K562 (cell line): ENCODE results near the gene PRRT1. TPM values are rescaled to one million over a fixed set of nuclear protein-coding genes. Genes with fewer than 3 reads are reported as not detected.
A peak's percentile ranks its signal among the peaks of the same experiment; 100 is the strongest.

Experiments
- FOXJ2 ChIP-seq: fragments of 200-800 bp; sonication (Bioruptor generic); IDR thresholded peaks from 2 replicates; pipeline ENCODE4 v1.6.1; 2016; ENCODE audit warnings: missing genetic modification characterization, missing compliant biosample characterization
- HOXB6 ChIP-seq: fragments of 250-450 bp; sonication (Bioruptor Pico); IDR thresholded peaks from 2 replicates; pipeline ENCODE4 v1.5.1; 2022; ENCODE audit warnings: mild to moderate bottlenecking, borderline replicate concordance
- IRF2 ChIP-seq: sonication (generic); formaldehyde crosslinking; IDR thresholded peaks from 2 replicates; pipeline ENCODE4 v1.8.1; 2022; ENCODE audit warnings: mild to moderate bottlenecking, missing genetic modification reagents
- LCOR ChIP-seq: sonication (generic); formaldehyde crosslinking; IDR thresholded peaks from 2 replicates; pipeline ENCODE4 v1.8.0; 2022; ENCODE audit warnings: mild to moderate bottlenecking, missing genetic modification reagents
- MAZ ChIP-seq, 2 experiments: fragments of 450-650 bp in 1 of 2; sonication (generic) in 1 of 2; formaldehyde crosslinking; IDR thresholded peaks in 1 of 2; conservative IDR thresholded peaks in 1 of 2; 2 replicates each; pipeline versions ENCODE4 v1.4.0 to v1.5.0; 2020; ENCODE audit warnings: mild to moderate bottlenecking in 1 of 2, missing genetic modification reagents in 1 of 2
- MEIS2 ChIP-seq: fragments of 450-650 bp; IDR thresholded peaks from 2 replicates; pipeline ENCODE4 v1.6.1; 2014; ENCODE audit warnings: mild to moderate bottlenecking; ENCODE audit not compliant: partially characterized antibody
- PTRF ChIP-seq: fragments of 450-650 bp; IDR thresholded peaks from 2 replicates; pipeline ENCODE4 v1.6.1; 2016; ENCODE audit warnings: mild to moderate bottlenecking, missing genetic modification characterization, missing compliant biosample characterization
- SOX6 ChIP-seq: fragments of 450-650 bp; IDR thresholded peaks from 2 replicates; pipeline ENCODE4 v1.6.1; 2014; ENCODE audit warnings: mild to moderate bottlenecking
- ZNF354B ChIP-seq: fragments of 250-450 bp; sonication (Bioruptor Pico); IDR thresholded peaks from 2 replicates; pipeline ENCODE4 v1.4.0; 2020
- ZNF507 ChIP-seq: conservative IDR thresholded peaks from 2 replicates; pipeline ENCODE4 v1.6.1; 2017; ENCODE audit warnings: missing genetic modification characterization, missing compliant biosample characterization
- polyA plus RNA-seq, 8 experiments: library from polyadenylated mRNA; depleted of rRNA in 4 of 8; stranded (reverse) in 5 of 8; unstranded in 3 of 8; fragments of >200 nt; fragmentation: Nextera tagmentation in 2 of 8; fragmentation: Illumina TruSeq in 1 of 8; extraction: Ambion mirVana in 2 of 8; extraction: Trizol in 1 of 8; gene quantifications; 2 replicates each; pipeline versions ENCODE4 v1.2.1 to v1.2.3, GENCODE V29; 2011 to 2014; ENCODE audit warnings: inconsistent platforms in 1 of 8, missing spikeins in 1 of 8
- total RNA-seq, 7 experiments: library from RNA; depleted of rRNA in 6 of 7; stranded (reverse); fragments of >200 nt in 6 of 7; fragmentation: Illumina TruSeq in 2 of 7; extraction: Trizol in 2 of 7; gene quantifications; 2 replicates each; pipeline versions ENCODE4 v1.2.1 to v1.2.3, GENCODE V29; 2011 to 2021; ENCODE audit warnings: low replicate concordance in 1 of 7
- TF ChIP-seq, protein P1 (sequence below), 2 experiments: fragments of 450-650 bp; conservative IDR thresholded peaks; 2 replicates each; pipeline ENCODE4 v1.6.1; 2017; ENCODE audit warnings: mild to moderate bottlenecking in 2 of 2, moderate library complexity in 2 of 2
- TF ChIP-seq, protein P2 (sequence below), 2 experiments: fragments of 450-650 bp; IDR thresholded peaks; 2 replicates each; pipeline ENCODE4 v1.6.1; 2016
- TF ChIP-seq, protein P3 (sequence below): fragments of 450-650 bp; IDR thresholded peaks from 2 replicates; pipeline ENCODE4 v1.7.1; 2018; ENCODE audit warnings: mild to moderate bottlenecking, low read depth; ENCODE audit not compliant: partially characterized antibody
- TF ChIP-seq, protein P4 (sequence below): sonication (generic); formaldehyde crosslinking; IDR thresholded peaks from 2 replicates; pipeline ENCODE4 v1.8.0; 2022; ENCODE audit warnings: mild to moderate bottlenecking, missing genetic modification reagents
- TF ChIP-seq, protein P5 (sequence below), 2 experiments: IDR thresholded peaks in 1 of 2; conservative IDR thresholded peaks in 1 of 2; 2 replicates each; pipeline ENCODE4 v1.6.1; 2016; ENCODE audit warnings: low read depth in 2 of 2, mild to moderate bottlenecking in 1 of 2, missing compliant biosample characterization in 1 of 2, missing genetic modification characterization in 1 of 2, moderate library complexity in 1 of 2

Gene PRRT1
- total and polyA plus RNA-seq, 9 of the 15 experiments (the other 6 are each of a cell fraction or from before 2014, with no cell fraction given) = 0.14 to 3.5 (median 0.41) TPM

DNA sequence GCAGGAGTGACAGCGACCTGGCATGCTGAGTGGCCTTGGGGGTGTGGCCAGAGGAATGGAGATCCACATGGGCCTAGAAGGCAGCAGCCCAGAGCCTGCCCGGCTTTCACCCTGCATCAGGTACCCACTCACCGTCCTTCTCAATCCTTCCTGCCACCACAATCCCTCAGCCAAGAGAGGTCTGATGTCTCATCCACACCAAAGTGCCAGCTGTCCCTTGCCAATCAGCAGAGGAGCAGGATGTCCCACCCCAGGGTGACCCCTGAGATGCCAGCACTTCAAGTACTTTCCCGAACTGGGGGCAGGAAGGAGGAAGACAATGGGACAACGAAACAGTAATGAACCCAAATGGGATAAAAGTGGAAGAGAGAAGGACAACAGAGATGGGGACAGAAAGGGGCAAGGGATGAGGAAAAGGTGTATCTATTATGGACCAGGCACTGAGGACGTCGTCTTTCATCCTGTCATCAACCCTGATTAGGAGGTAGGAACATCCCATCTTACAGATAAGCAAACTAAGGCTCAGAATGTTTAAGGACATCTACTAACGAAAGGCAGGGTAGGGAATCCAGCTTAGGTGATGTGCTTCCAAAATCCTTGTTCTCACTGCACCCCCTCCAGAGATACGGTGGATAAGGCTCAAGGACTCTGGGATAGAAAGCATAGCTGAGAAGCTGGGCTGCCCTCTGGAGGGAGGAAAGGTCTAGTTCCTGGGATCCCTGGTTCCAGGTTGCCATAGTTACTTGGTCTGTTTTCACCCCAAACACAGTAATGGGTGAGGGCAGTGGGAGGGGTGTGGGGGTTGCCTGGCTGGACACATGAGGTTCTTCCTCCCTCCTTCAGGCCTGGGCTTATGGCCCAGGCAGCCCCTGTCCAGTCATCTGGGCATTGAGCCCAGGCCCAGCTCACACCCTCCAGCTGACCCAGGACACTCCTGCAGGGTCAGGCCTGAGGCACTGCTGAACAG is 38.1 kb downstream of the PRRT1 start (continued):
- TF ChIP-seq, protein P1, sequence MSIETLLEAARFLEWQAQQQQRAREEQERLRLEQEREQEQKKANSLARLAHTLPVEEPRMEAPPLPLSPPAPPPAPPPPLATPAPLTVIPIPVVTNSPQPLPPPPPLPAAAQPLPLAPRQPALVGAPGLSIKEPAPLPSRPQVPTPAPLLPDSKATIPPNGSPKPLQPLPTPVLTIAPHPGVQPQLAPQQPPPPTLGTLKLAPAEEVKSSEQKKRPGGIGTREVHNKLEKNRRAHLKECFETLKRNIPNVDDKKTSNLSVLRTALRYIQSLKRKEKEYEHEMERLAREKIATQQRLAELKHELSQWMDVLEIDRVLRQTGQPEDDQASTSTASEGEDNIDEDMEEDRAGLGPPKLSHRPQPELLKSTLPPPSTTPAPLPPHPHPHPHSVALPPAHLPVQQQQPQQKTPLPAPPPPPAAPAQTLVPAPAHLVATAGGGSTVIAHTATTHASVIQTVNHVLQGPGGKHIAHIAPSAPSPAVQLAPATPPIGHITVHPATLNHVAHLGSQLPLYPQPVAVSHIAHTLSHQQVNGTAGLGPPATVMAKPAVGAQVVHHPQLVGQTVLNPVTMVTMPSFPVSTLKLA (conservative IDR thresholded peaks at IDR 0.05) = no peak
- TF ChIP-seq LCOR = no peak
- TF ChIP-seq, protein P2, sequence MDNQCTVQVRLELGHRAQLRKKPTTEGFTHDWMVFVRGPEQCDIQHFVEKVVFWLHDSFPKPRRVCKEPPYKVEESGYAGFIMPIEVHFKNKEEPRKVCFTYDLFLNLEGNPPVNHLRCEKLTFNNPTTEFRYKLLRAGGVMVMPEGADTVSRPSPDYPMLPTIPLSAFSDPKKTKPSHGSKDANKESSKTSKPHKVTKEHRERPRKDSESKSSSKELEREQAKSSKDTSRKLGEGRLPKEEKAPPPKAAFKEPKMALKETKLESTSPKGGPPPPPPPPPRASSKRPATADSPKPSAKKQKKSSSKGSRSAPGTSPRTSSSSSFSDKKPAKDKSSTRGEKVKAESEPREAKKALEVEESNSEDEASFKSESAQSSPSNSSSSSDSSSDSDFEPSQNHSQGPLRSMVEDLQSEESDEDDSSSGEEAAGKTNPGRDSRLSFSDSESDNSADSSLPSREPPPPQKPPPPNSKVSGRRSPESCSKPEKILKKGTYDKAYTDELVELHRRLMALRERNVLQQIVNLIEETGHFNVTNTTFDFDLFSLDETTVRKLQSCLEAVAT (IDR thresholded peaks at IDR 0.05) = no peak
- no peak for TF ChIP-seq PTRF (tag)
- TF ChIP-seq, protein P3, sequence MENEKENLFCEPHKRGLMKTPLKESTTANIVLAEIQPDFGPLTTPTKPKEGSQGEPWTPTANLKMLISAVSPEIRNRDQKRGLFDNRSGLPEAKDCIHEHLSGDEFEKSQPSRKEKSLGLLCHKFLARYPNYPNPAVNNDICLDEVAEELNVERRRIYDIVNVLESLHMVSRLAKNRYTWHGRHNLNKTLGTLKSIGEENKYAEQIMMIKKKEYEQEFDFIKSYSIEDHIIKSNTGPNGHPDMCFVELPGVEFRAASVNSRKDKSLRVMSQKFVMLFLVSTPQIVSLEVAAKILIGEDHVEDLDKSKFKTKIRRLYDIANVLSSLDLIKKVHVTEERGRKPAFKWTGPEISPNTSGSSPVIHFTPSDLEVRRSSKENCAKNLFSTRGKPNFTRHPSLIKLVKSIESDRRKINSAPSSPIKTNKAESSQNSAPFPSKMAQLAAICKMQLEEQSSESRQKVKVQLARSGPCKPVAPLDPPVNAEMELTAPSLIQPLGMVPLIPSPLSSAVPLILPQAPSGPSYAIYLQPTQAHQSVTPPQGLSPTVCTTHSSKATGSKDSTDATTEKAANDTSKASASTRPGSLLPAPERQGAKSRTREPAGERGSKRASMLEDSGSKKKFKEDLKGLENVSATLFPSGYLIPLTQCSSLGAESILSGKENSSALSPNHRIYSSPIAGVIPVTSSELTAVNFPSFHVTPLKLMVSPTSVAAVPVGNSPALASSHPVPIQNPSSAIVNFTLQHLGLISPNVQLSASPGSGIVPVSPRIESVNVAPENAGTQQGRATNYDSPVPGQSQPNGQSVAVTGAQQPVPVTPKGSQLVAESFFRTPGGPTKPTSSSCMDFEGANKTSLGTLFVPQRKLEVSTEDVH = peak; percentile 55
- TF ChIP-seq SOX6 = peak; percentile 17; the same call in 1 of the 2 replicates
- TF ChIP-seq MEIS2 = peak; percentile 59
- no peak for TF ChIP-seq ZNF507
- TF ChIP-seq, protein P4, sequence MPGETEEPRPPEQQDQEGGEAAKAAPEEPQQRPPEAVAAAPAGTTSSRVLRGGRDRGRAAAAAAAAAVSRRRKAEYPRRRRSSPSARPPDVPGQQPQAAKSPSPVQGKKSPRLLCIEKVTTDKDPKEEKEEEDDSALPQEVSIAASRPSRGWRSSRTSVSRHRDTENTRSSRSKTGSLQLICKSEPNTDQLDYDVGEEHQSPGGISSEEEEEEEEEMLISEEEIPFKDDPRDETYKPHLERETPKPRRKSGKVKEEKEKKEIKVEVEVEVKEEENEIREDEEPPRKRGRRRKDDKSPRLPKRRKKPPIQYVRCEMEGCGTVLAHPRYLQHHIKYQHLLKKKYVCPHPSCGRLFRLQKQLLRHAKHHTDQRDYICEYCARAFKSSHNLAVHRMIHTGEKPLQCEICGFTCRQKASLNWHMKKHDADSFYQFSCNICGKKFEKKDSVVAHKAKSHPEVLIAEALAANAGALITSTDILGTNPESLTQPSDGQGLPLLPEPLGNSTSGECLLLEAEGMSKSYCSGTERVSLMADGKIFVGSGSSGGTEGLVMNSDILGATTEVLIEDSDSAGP (CRISPR knock-in tag) = peak; percentile 20; the same call in 1 of the 2 replicates
- TF ChIP-seq FOXJ2 (tag) = peak; percentile 100
- TF ChIP-seq ZNF354B (CRISPR knock-in tag) = no peak
- TF ChIP-seq, protein P5, sequence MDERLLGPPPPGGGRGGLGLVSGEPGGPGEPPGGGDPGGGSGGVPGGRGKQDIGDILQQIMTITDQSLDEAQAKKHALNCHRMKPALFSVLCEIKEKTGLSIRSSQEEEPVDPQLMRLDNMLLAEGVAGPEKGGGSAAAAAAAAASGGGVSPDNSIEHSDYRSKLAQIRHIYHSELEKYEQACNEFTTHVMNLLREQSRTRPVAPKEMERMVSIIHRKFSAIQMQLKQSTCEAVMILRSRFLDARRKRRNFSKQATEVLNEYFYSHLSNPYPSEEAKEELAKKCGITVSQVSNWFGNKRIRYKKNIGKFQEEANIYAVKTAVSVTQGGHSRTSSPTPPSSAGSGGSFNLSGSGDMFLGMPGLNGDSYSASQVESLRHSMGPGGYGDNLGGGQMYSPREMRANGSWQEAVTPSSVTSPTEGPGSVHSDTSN (CRISPR knock-in tag; IDR thresholded peaks at IDR 0.05; ENCODE audit: low read depth) = no peak
- TF ChIP-seq, protein P5 (tag; conservative IDR thresholded peaks at IDR 0.05; ENCODE audit: low read depth) = peak; percentile 69
- peak in 1 of 2 experiments; percentile 56; a peak in 1 of 4 replicates for TF ChIP-seq MAZ (CRISPR knock-in tag; conservative IDR thresholded peaks at IDR 0.05 in 1 of 2, IDR thresholded peaks at IDR 0.05 in 1 of 2)
- no peak for TF ChIP-seq IRF2
- TF ChIP-seq HOXB6 (CRISPR knock-in tag) = no peak
